HepG2 (cell line): ENCODE results near the gene NPBWR2. TPM values are rescaled to one million over a fixed set of nuclear protein-coding genes. Genes with fewer than 3 reads are reported as not detected.

ENCODE experiments used
- ATAC-seq: fragments of 200-7000 bp; cut with Tn5 transposase; 3 replicates; pipeline ENCODE4 v1.9.1; 2020; ENCODE audit warnings: mild to moderate bottlenecking, moderate library complexity
- BruUV-seq: library from RNA; stranded (reverse); fragments of 400-500 nt; replicated peaks from 2 replicates; lab custom pipeline; 2021; lab: Mats Ljungman, UMichigan
- CTCF ChIA-PET: fragments of 300-600 bp; formaldehyde crosslinking; extraction: SDS; loops from one replicate; lab custom pipeline; 2021; ENCODE audit warnings: low total read pairs, inconsistent platforms, low intra/inter-chr PET ratio; lab: Yijun Ruan, JAX
- POLR2A ChIA-PET: fragments of 350-600 bp; sonication (Branson Sonifier 250); formaldehyde crosslinking; loops from one replicate; lab custom pipeline; 2020; ENCODE audit warnings: antibody characterized with exemption, inconsistent platforms; lab: Yijun Ruan, JAX
- DNase-seq: peaks from one replicate; pipeline ENCODE4 v3.0.0-alpha.2; 2015; ENCODE audit warnings: low spot score
- FAIRE-seq: peaks from 3 replicates; lab custom pipeline; 2011; peaks lifted over from hg19 to GRCh38; lab: Jason Lieb, UNC
- H2AFZ ChIP-seq: one replicate; pipeline ENCODE4 v1.6.1; 2011; ENCODE audit warnings: low read length, inconsistent platforms
- H3K27ac ChIP-seq: fragments of 300-600 bp; 3 replicates; pipeline ENCODE4 v1.8.0; 2011; ENCODE audit warnings: mixed run types, mild to moderate bottlenecking, mixed read lengths, low read length, inconsistent platforms; ENCODE audit not compliant: insufficient read depth; ENCODE audit errors: extremely low read length
- H3K27me3 ChIP-seq, 2 experiments: fragments of 200-600 bp in 1 of 2; 2 replicates in 1 of 2; 3 replicates in 1 of 2; pipeline versions ENCODE4 v1.6.0 to v1.8.0; 2011; ENCODE audit warnings: low read length in 2 of 2, mild to moderate bottlenecking in 2 of 2, moderate library complexity in 2 of 2, inconsistent platforms in 1 of 2; ENCODE audit not compliant: insufficient read depth in 2 of 2, control insufficient read depth in 1 of 2
- H3K36me3 ChIP-seq, 2 experiments: fragments of 200-600 bp in 1 of 2; replicated peaks in 1 of 2; 2 replicates in 1 of 2; 3 replicates in 1 of 2; pipeline versions ENCODE4 v1.5.1 to v1.8.0; 2011; ENCODE audit warnings: low read length in 2 of 2, inconsistent platforms in 1 of 2; ENCODE audit not compliant: insufficient read depth in 2 of 2, control insufficient read depth in 1 of 2
- H3K4me1 ChIP-seq: 2 replicates; pipeline ENCODE4 v1.5.1; 2012; ENCODE audit warnings: low read length, inconsistent platforms; ENCODE audit not compliant: insufficient read depth
- H3K4me2 ChIP-seq: 2 replicates; pipeline ENCODE4 v1.6.0; 2011; ENCODE audit warnings: low read depth, low read length, inconsistent platforms
- H3K4me3 ChIP-seq, 3 experiments: fragments of 200-600 bp in 1 of 3; sonication (generic), shearing (Covaris generic) in 1 of 3; replicated peaks in 1 of 3; 2 replicates each; pipeline ENCODE4 v1.5.1; 2011 to 2016; ENCODE audit warnings: low read length in 3 of 3, inconsistent platforms in 2 of 3, low read depth in 2 of 3, mild to moderate bottlenecking in 2 of 3, control low read depth in 1 of 3, mixed read lengths in 1 of 3; ENCODE audit not compliant: insufficient read depth in 1 of 3
- H3K79me2 ChIP-seq: one replicate; pipeline ENCODE4 v1.6.1; 2011; ENCODE audit warnings: low read length, inconsistent platforms; ENCODE audit not compliant: insufficient read depth
- H3K9ac ChIP-seq: 2 replicates; pipeline ENCODE4 v1.6.0; 2011; ENCODE audit warnings: mild to moderate bottlenecking, low read depth, low read length, inconsistent platforms; ENCODE audit not compliant: insufficient read depth
- H3K9me3 ChIP-seq: 2 replicates; pipeline ENCODE4 v1.5.1; 2012; ENCODE audit warnings: mild to moderate bottlenecking, low read length
- H4K20me1 ChIP-seq: 2 replicates; pipeline ENCODE4 v1.6.0; 2011; ENCODE audit warnings: inconsistent platforms, mild to moderate bottlenecking, low read length, moderate library complexity; ENCODE audit not compliant: insufficient read depth
- CCDC6 ChIP-seq: sonication (generic); formaldehyde crosslinking; IDR thresholded peaks from 2 replicates; pipeline ENCODE4 v1.8.1; 2022; ENCODE audit warnings: mild to moderate bottlenecking, missing genetic modification reagents, moderate library complexity
- HDAC1 ChIP-seq: sonication (generic); formaldehyde crosslinking; IDR thresholded peaks from 2 replicates; pipeline ENCODE4 v1.5.1; 2020; ENCODE audit warnings: mild to moderate bottlenecking, missing genetic modification reagents
- HMG20B ChIP-seq: conservative IDR thresholded peaks from 2 replicates; pipeline ENCODE4 v1.6.1; 2016; ENCODE audit warnings: missing genetic modification reagents, missing compliant biosample characterization
- JUND ChIP-seq: sonication (generic); formaldehyde crosslinking; IDR thresholded peaks from 2 replicates; pipeline ENCODE4 v1.8.0; 2022; ENCODE audit warnings: mild to moderate bottlenecking, missing genetic modification reagents
- MZF1 ChIP-seq: sonication (generic); formaldehyde crosslinking; IDR thresholded peaks from 2 replicates; pipeline ENCODE4 v1.8.1; 2023; ENCODE audit warnings: mild to moderate bottlenecking, missing genetic modification reagents, borderline replicate concordance
- SSRP1 ChIP-seq: IDR thresholded peaks from 2 replicates; pipeline ENCODE4 v1.6.1; 2016; ENCODE audit warnings: control low read depth
- ZBTB26 ChIP-seq: IDR thresholded peaks from 2 replicates; pipeline ENCODE4 v1.6.1; 2016; ENCODE audit warnings: missing compliant biosample characterization, missing genetic modification reagents, borderline replicate concordance
- ZMAT3 ChIP-seq: sonication (generic); formaldehyde crosslinking; conservative IDR thresholded peaks from 2 replicates; pipeline ENCODE4 v1.7.0; 2021; ENCODE audit warnings: missing genetic modification reagents
- ZNF256 ChIP-seq: sonication (generic); formaldehyde crosslinking; conservative IDR thresholded peaks from 2 replicates; pipeline ENCODE4 v1.4.0; 2020; ENCODE audit warnings: missing genetic modification reagents
- ZNF562 ChIP-seq: sonication (generic); formaldehyde crosslinking; IDR thresholded peaks from 2 replicates; pipeline ENCODE4 v1.8.0; 2022; ENCODE audit warnings: missing genetic modification reagents, borderline replicate concordance
- ZNF572 ChIP-seq: sonication (generic); formaldehyde crosslinking; IDR thresholded peaks from 2 replicates; pipeline ENCODE4 v1.5.1; 2020; ENCODE audit warnings: mild to moderate bottlenecking, missing genetic modification reagents
- WGBS: methylation state at CpG from one replicate; pipeline ENCODE4 v1.1.6; 2017; ENCODE audit warnings: low lambda C conversion rate; 5-methylcytosine and 5-hydroxymethylcytosine counted together
- in situ Hi-C: cut with HindIII; loops from 2 replicates; pipeline ENCODE4 v1.10.0; 2017; ENCODE audit warnings: low pct_unique_long_range_greater_than_20kb; ENCODE audit not compliant: extremely low pct_ligation_motif_present
- intact Hi-C: fragments of 100-400 bp; cut with micrococcal nuclease; formaldehyde crosslinking; loops from one replicate; pipeline ENCODE4 v1.10.0; 2022; ENCODE audit not compliant: unreplicated experiment
- polyA plus RNA-seq, 8 experiments: library from polyadenylated mRNA; depleted of rRNA in 3 of 8; stranded (reverse) in 7 of 8; unstranded in 1 of 8; fragments of >200 nt; fragmentation: Illumina TruSeq in 4 of 8; extraction: Trizol in 4 of 8; gene quantifications; 2 replicates each; pipeline versions ENCODE4 v1.2.1 to v1.2.3, GENCODE V29; 2011 to 2016; ENCODE audit warnings: low read depth in 4 of 8, missing spikeins in 1 of 8, mixed read lengths in 1 of 8; ENCODE audit not compliant: insufficient read depth in 1 of 8
- total RNA-seq, 5 experiments: library from RNA; depleted of rRNA; stranded (reverse); fragments of >200 nt; fragmentation: Illumina TruSeq; extraction: Trizol; gene quantifications; 2 replicates each; pipeline ENCODE4 v1.2.3, GENCODE V29; 2016; ENCODE audit warnings: low read depth in 1 of 5
- TF ChIP-seq, protein P1 (sequence below): fragments of 450-650 bp; IDR thresholded peaks from 2 replicates; pipeline ENCODE4 v1.6.1; 2016
- TF ChIP-seq, protein P2 (sequence below): sonication (generic); formaldehyde crosslinking; IDR thresholded peaks from 2 replicates; pipeline ENCODE4 v1.8.0; 2022; ENCODE audit warnings: mild to moderate bottlenecking, missing genetic modification reagents
- TF ChIP-seq, protein P3 (sequence below): sonication (generic); formaldehyde crosslinking; IDR thresholded peaks from 2 replicates; pipeline ENCODE4 v1.4.0; 2020; ENCODE audit warnings: missing genetic modification reagents, borderline replicate concordance

Gene NPBWR2
- total and polyA plus RNA-seq, 2 of the 13 experiments (the other 11 are each of a cell fraction or from before 2014, with no cell fraction given) = not detected

DNA sequence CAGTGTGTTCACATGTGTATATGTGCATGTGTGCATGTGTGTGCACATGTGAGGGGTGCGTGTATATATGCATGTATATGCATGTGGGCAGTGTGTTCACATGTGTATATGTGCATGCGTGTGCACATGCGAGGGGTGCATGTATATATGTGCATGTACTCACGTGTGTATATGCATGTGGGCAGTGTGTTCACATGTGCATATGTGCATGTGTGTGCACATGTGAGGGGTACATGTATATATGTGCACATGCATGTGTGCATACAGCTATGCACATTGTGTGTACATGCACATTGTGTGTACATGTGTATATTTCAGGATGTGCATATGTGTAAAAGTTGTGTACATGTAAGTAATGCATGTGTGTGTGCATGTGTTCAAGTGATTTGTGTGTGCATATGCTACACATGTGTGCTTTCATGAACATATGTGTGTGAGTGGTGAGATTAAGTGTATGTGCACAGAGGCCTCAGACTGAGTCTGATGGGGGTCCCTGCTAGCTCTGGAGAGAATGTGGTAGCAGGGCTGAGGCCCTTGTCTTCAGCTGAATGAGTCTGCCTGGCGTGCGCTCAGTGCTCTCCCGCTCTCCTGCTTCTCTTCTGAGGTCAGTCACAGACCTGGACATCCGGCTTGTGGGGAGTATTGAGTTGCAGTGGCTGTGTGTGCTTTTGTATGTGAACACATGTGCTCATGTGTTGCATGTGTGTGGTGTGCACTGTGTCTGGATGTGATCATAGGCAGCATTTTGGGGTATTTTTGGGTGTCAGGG, 37.0 kb upstream of the NPBWR2 start:
- H2AFZ ChIP-seq = no peak overlapping the region
- H3K4me3 ChIP-seq = no peak overlapping the region
- peaks cover 11 to 41% of the 10 kb centered on the region in 2 experiments; a peak in 4 of 5 replicates for H3K27me3 ChIP-seq
- CTCF ChIA-PET = no interaction called here
- POLR2A ChIA-PET = no interaction called here
- in situ Hi-C loops = no loop called here
- no peak overlapping the region for H3K4me2 ChIP-seq
- no peak overlapping the region for H3K9ac ChIP-seq
- no peak overlapping the region for H3K27ac ChIP-seq
- intact Hi-C loops = no loop called here
- H3K36me3 ChIP-seq = no peaks in the 10 kb centered on the region
- no peaks in the 10 kb centered on the region for H3K4me1 ChIP-seq
- H3K9me3 ChIP-seq = peaks cover 26% of the 10 kb centered on the region
- WGBS = 52% methylated on average over 5 of the region's 8 CpGs
- ATAC-seq (no peak), FAIRE-seq (no peak), DNase-seq (no peak)
- BruUV-seq = no TSS peak
- H3K79me2 ChIP-seq = no peaks in the 10 kb centered on the region
- H4K20me1 ChIP-seq = no peaks in the 10 kb centered on the region
- TF ChIP-seq ZNF562 = no peak
- TF ChIP-seq, protein P1, sequence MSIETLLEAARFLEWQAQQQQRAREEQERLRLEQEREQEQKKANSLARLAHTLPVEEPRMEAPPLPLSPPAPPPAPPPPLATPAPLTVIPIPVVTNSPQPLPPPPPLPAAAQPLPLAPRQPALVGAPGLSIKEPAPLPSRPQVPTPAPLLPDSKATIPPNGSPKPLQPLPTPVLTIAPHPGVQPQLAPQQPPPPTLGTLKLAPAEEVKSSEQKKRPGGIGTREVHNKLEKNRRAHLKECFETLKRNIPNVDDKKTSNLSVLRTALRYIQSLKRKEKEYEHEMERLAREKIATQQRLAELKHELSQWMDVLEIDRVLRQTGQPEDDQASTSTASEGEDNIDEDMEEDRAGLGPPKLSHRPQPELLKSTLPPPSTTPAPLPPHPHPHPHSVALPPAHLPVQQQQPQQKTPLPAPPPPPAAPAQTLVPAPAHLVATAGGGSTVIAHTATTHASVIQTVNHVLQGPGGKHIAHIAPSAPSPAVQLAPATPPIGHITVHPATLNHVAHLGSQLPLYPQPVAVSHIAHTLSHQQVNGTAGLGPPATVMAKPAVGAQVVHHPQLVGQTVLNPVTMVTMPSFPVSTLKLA = peak; percentile 97
- no peak for TF ChIP-seq ZNF256 (CRISPR knock-in tag)
- TF ChIP-seq, protein P2, sequence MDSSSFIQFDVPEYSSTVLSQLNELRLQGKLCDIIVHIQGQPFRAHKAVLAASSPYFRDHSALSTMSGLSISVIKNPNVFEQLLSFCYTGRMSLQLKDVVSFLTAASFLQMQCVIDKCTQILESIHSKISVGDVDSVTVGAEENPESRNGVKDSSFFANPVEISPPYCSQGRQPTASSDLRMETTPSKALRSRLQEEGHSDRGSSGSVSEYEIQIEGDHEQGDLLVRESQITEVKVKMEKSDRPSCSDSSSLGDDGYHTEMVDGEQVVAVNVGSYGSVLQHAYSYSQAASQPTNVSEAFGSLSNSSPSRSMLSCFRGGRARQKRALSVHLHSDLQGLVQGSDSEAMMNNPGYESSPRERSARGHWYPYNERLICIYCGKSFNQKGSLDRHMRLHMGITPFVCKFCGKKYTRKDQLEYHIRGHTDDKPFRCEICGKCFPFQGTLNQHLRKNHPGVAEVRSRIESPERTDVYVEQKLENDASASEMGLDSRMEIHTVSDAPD = no peak
- TF ChIP-seq, protein P3, sequence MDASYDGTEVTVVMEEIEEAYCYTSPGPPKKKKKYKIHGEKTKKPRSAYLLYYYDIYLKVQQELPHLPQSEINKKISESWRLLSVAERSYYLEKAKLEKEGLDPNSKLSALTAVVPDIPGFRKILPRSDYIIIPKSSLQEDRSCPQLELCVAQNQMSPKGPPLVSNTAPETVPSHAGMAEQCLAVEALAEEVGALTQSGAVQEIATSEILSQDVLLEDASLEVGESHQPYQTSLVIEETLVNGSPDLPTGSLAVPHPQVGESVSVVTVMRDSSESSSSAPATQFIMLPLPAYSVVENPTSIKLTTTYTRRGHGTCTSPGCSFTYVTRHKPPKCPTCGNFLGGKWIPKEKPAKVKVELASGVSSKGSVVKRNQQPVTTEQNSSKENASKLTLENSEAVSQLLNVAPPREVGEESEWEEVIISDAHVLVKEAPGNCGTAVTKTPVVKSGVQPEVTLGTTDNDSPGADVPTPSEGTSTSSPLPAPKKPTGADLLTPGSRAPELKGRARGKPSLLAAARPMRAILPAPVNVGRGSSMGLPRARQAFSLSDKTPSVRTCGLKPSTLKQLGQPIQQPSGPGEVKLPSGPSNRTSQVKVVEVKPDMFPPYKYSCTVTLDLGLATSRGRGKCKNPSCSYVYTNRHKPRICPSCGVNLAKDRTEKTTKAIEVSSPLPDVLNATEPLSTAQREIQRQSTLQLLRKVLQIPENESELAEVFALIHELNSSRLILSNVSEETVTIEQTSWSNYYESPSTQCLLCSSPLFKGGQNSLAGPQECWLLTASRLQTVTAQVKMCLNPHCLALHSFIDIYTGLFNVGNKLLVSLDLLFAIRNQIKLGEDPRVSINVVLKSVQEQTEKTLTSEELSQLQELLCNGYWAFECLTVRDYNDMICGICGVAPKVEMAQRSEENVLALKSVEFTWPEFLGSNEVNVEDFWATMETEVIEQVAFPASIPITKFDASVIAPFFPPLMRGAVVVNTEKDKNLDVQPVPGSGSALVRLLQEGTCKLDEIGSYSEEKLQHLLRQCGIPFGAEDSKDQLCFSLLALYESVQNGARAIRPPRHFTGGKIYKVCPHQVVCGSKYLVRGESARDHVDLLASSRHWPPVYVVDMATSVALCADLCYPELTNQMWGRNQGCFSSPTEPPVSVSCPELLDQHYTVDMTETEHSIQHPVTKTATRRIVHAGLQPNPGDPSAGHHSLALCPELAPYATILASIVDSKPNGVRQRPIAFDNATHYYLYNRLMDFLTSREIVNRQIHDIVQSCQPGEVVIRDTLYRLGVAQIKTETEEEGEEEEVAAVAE (CRISPR knock-in tag) = no peak
- TF ChIP-seq SSRP1 (CRISPR knock-in tag) = no peak
- TF ChIP-seq MZF1 = no peak
- TF ChIP-seq HMG20B (CRISPR knock-in tag) = no peak
- no peak for TF ChIP-seq ZMAT3 (CRISPR knock-in tag)
- TF ChIP-seq JUND (CRISPR knock-in tag) = peak; percentile 41; the same call in 1 of the 2 replicates
- no peak for TF ChIP-seq ZNF572 (CRISPR knock-in tag)
- no peak for TF ChIP-seq HDAC1 (CRISPR knock-in tag)
- no peak for TF ChIP-seq CCDC6
- no peak for TF ChIP-seq ZBTB26 (CRISPR knock-in tag)
